GM20431 (cell line): Measurements from ENCODE around the gene MYO15B.

ENCODE experiments used
- in situ Hi-C: fragments of 300-500 bp; cut with MseI, MboI; formaldehyde crosslinking; loops from one replicate; pipeline ENCODE4 v1.15.0; 2020; ENCODE audit warnings: low sequenced_read_pairs; ENCODE audit not compliant: unreplicated experiment

Gene MYO15B

GRCh38 chr17:75647921-75648320, 60.3 kb downstream of the MYO15B start:
- in situ Hi-C loops: no loop called here

GRCh38 chr17:75649687-75650086, 62.1 kb downstream of the MYO15B start:
- in situ Hi-C loops: no loop called here

GRCh38 chr17:75650874-75651273, 63.3 kb downstream of the MYO15B start:
- in situ Hi-C loops: no loop called here

GRCh38 chr17:75652341-75652740, 64.7 kb downstream of the MYO15B start:
- in situ Hi-C loops: no loop called here

- in situ Hi-C loops: no loop called here
Measured at GRCh38 chr17:75652934-75653549, 65.4 kb downstream of the MYO15B start.

GRCh38 chr17:75654176-75654575, 66.6 kb downstream of the MYO15B start:
- in situ Hi-C loops: no loop called here

GRCh38 chr17:75658237-75658636, 70.6 kb downstream of the MYO15B start:
- in situ Hi-C loops: no loop called here

- in situ Hi-C loops: no loop called here
Measured at GRCh38 chr17:75661531-75661930, 73.9 kb downstream of the MYO15B start.

GRCh38 chr17:75662511-75662910, 74.9 kb downstream of the MYO15B start:
- in situ Hi-C loops: no loop called here

GRCh38 chr17:75664099-75664549, 76.5 kb downstream of the MYO15B start:
- in situ Hi-C loops: no loop called here

GRCh38 chr17:75665981-75666380, 78.4 kb downstream of the MYO15B start:
- in situ Hi-C loops: no loop called here

- in situ Hi-C loops: no loop called here
Measured at GRCh38 chr17:75666959-75667790, 79.6 kb downstream of the MYO15B start, which contains the start of the genes RECQL5 and SAP30BP. Gene RECQL5, minus strand, starts transcription at chr17:75667154. Its CDS starts 597 bp downstream, at chr17:75666557. Gene SAP30BP, plus strand, starts transcription at chr17:75667338. Its CDS starts 35 bp downstream, at chr17:75667373.

- in situ Hi-C loops: no loop called here
Measured at GRCh38 chr17:75667825-75668224, 80.2 kb downstream of the MYO15B start.

GRCh38 chr17:75668489-75668888, 80.9 kb downstream of the MYO15B start:
- in situ Hi-C loops: no loop called here

- in situ Hi-C loops: loop anchor here (10.0 kb wide), 1 partner anchor 74 kb away; no protein-coding TSS in a partner anchor
Measured at GRCh38 chr17:75670868-75671267, 83.3 kb downstream of the MYO15B start.

GRCh38 chr17:75672011-75672410, 84.4 kb downstream of the MYO15B start:
- in situ Hi-C loops: loop anchor here (10.0 kb wide), 1 partner anchor 73 kb away; no protein-coding TSS in a partner anchor

GRCh38 chr17:75673487-75673886, 85.9 kb downstream of the MYO15B start:
- in situ Hi-C loops: loop anchor here (10.0 kb wide), 1 partner anchor 71 kb away; no protein-coding TSS in a partner anchor
